ENCODE data around the gene CPEB4. TPM values are rescaled to one million over a fixed set of nuclear protein-coding genes. Genes with fewer than 3 reads are reported as not detected.

Gene CPEB4
- total and polyA plus RNA-seq, 9 of the 15 experiments (the other 6 are each of a cell fraction or from before 2014, with no cell fraction given): 7.4 to 21.3 (median 12.4) TPM

GRCh38 chr5:173901705-173902104 is 13.6 kb downstream of the CPEB4 start:
- ATAC-seq (peak; percentile 82), DNase-seq (ENCODE audit: extremely low read depth in 1 of 4, low spot score in 3 of 4) (peak in 1 of 4 experiments; percentile 58), FAIRE-seq (peak; percentile 73)
- H3K9me1 ChIP-seq (ENCODE audit: control insufficient read depth, insufficient read depth, low read length): no peaks in the 10 kb centered on the region
- intact Hi-C loops (cut with micrococcal nuclease): no loop called here
- peak overlapping the region; percentile 66 for H3K4me2 ChIP-seq (ENCODE audit: insufficient read depth, low read length)
- H4K20me1 ChIP-seq (replicated peaks; ENCODE audit: control insufficient read depth, insufficient read depth, low read length): no peaks in the 10 kb centered on the region
- peaks cover 4 to 30% of the 10 kb centered on the region in 2 experiments; a peak in 4 of 5 replicates for H3K4me1 ChIP-seq (replicated peaks in 1 of 2; ENCODE audit: control insufficient read depth in 2 of 2, insufficient read depth in 2 of 2, low read length in 2 of 2)
- no peaks in the 10 kb centered on the region for H3K9me3 ChIP-seq (replicated peaks; ENCODE audit: control insufficient read depth, insufficient read depth, low read depth, low read length)
- H2AFZ ChIP-seq (ENCODE audit: low read depth, low read length): peak overlapping the region; percentile 69
- CTCF ChIA-PET (ENCODE audit: low intra/inter-chr PET ratio): no interaction called here
- peaks cover 95% of the 10 kb centered on the region for H3K79me2 ChIP-seq (ENCODE audit: control insufficient read depth, insufficient read depth, low read length)
- peak overlapping the region; percentile 33; the same call in 2 of the 3 replicates for H3K27ac ChIP-seq (ENCODE audit: extremely low read depth, low read depth, low read length)
- H3K36me3 ChIP-seq (ENCODE audit: control insufficient read depth, insufficient read depth, low read length): peaks cover 34% of the 10 kb centered on the region
- POLR2A ChIA-PET: interaction anchor here (0.7 to 3.1 kb wide), 14 partner anchors 8 to 161 kb away, joined by 3 to 30 read pairs (median 4); partner anchors contain the start of gene CPEB4
- 7% methylated on average over 3 of the region's 3 CpGs for WGBS (ENCODE audit: insufficient coverage, low coverage, missing lambda C conversion rate)
- BruUV-seq (replicated peaks): no TSS peak
- no peaks in the 10 kb centered on the region for H3K27me3 ChIP-seq (ENCODE audit: control insufficient read depth in 2 of 2, insufficient read depth in 2 of 2, low read length in 2 of 2)
- no peak overlapping the region for H3K4me3 ChIP-seq
- in situ Hi-C loops (cut with MboI): no loop called here
- H3K9ac ChIP-seq (ENCODE audit: insufficient read depth in 1 of 2, low read depth in 2 of 2, low read length in 2 of 2): peak overlapping the region in 1 of 2 experiments; percentile 45; a peak in 1 of 4 replicates
- no peak for TF ChIP-seq POLR3G (IDR thresholded peaks at IDR 0.05; ENCODE audit: extremely low read depth, insufficient read length, insufficient replicate concordance)
- TF ChIP-seq JUND (IDR thresholded peaks at IDR 0.05; ENCODE audit: borderline replicate concordance, low read depth, low read length): peak; percentile 6; the same call in 1 of the 2 replicates
- peak; percentile 36; the same call in 1 of the 3 replicates for TF ChIP-seq JUND (tag; IDR thresholded peaks at IDR 0.05; ENCODE audit: borderline replicate concordance, low read depth, low read length)
- peak; percentile 25; the same call in 1 of the 2 replicates for TF ChIP-seq TEAD4 (IDR thresholded peaks at IDR 0.05; ENCODE audit: low read length)
- no peak for TF ChIP-seq TEAD4 (CRISPR knock-in tag; IDR thresholded peaks at IDR 0.05; ENCODE audit: borderline replicate concordance)
- TF ChIP-seq MYC (IDR thresholded peaks at IDR 0.05; ENCODE audit: low read depth, low read length): peak; percentile 26; the same call in 1 of the 2 replicates
- no peak for TF ChIP-seq MYC (CRISPR knock-in tag; IDR thresholded peaks at IDR 0.05; ENCODE audit: borderline replicate concordance, low read depth)
- no peak for TF ChIP-seq SRSF3 (IDR thresholded peaks at IDR 0.05; ENCODE audit: insufficient read depth, low read length)
- no peak for TF ChIP-seq ZNF655 (CRISPR knock-in tag; IDR thresholded peaks at IDR 0.05)
- TF ChIP-seq E2F1 (CRISPR knock-in tag; IDR thresholded peaks at IDR 0.05): no peak
- TF ChIP-seq ZNF274 (IDR thresholded peaks at IDR 0.05; ENCODE audit: borderline replicate concordance, low read depth, low read length): no peak
- TF ChIP-seq MEIS2 (IDR thresholded peaks at IDR 0.05; ENCODE audit: partially characterized antibody): peak; percentile 24
- TF ChIP-seq POLR2A (conservative IDR thresholded peaks at IDR 0.05): peak; percentile 50
- TF ChIP-seq CBFA2T3 (IDR thresholded peaks at IDR 0.05): peak; percentile 58
- no peak for TF ChIP-seq ZNF586 (CRISPR knock-in tag; conservative IDR thresholded peaks at IDR 0.05)
- TF ChIP-seq RCOR1 (IDR thresholded peaks at IDR 0.05; ENCODE audit: borderline replicate concordance in 1 of 2, low read depth in 2 of 2, low read length in 2 of 2): peak in 1 of 2 experiments; percentile 59; a peak in 2 of 4 replicates
- no peak for TF ChIP-seq ASH1L (IDR thresholded peaks at IDR 0.05; ENCODE audit: borderline replicate concordance, low read depth, partially characterized antibody)
- no peak for TF ChIP-seq STAG1 (CRISPR knock-in tag; IDR thresholded peaks at IDR 0.05; ENCODE audit: borderline replicate concordance)
- no peak for TF ChIP-seq ZNF668 (CRISPR knock-in tag; IDR thresholded peaks at IDR 0.05)
- peak; percentile 43; the same call in 1 of the 2 replicates for TF ChIP-seq HMBOX1 (IDR thresholded peaks at IDR 0.05)
- TF ChIP-seq SPI1 (IDR thresholded peaks at IDR 0.05; ENCODE audit: borderline replicate concordance, low read depth, low read length): no peak
